Vagina (tissue), 2 donors: ENCODE results near the gene SPTBN1.

ENCODE experiments used
- POLR2A ChIP-seq, 2 donors: fragments of 450-650 bp; IDR thresholded peaks; one replicate each; pipeline ENCODE4 v1.6.1; 2017; ENCODE audit warnings: antibody characterized with exemption in 2 of 2, mild to moderate bottlenecking in 2 of 2, moderate library complexity in 2 of 2
- TF ChIP-seq, protein P1 (sequence below), 3 experiments: fragments of 450-650 bp in 2 of 3; fragments of 200-600 bp in 1 of 3; sonication (generic) in 1 of 3; IDR thresholded peaks; one replicate each; pipeline ENCODE4 v1.5.1; 2017 to 2019; ENCODE audit warnings: antibody characterized with exemption in 3 of 3, mild to moderate bottlenecking in 2 of 3, moderate library complexity in 2 of 3

DNA sequence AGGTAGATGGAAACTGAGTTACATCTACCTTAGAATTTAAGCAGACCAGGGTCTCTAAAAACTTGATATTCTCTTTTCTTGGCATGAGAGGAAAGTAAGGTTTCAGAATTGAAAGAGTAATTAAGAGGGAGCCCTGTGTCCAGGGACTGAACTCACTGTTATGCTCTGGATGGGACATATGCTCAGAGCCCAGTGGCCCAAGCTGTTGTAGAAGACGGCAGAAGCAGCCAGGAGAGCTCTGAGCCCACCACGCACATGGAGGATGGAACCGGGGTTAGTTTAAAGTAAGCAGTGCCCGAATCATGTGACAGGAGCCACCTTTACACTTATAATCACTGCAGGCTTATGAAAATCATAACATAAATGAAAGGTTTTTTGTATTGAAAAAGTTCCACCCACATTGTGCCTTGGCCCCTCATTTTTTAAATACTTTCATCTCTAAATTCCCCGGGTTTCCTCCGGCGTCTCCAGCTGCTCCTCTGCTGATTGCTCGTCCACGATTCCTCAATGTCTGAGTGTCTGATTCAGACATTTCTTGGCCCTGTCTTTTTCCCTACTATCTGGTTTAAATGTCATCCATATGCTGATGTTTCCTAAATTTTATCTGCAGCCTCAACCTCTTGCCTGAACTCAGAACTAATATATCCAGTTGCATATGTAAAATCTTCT, 36.1 kb upstream of the SPTBN1 start:
- TF ChIP-seq, protein P1, sequence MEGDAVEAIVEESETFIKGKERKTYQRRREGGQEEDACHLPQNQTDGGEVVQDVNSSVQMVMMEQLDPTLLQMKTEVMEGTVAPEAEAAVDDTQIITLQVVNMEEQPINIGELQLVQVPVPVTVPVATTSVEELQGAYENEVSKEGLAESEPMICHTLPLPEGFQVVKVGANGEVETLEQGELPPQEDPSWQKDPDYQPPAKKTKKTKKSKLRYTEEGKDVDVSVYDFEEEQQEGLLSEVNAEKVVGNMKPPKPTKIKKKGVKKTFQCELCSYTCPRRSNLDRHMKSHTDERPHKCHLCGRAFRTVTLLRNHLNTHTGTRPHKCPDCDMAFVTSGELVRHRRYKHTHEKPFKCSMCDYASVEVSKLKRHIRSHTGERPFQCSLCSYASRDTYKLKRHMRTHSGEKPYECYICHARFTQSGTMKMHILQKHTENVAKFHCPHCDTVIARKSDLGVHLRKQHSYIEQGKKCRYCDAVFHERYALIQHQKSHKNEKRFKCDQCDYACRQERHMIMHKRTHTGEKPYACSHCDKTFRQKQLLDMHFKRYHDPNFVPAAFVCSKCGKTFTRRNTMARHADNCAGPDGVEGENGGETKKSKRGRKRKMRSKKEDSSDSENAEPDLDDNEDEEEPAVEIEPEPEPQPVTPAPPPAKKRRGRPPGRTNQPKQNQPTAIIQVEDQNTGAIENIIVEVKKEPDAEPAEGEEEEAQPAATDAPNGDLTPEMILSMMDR (IDR thresholded peaks at IDR 0.05), result no peak
- TF ChIP-seq POLR2A (IDR thresholded peaks at IDR 0.05), result no peak
